Gastroesophageal sphincter (tissue), 3 donors: Measurements from ENCODE around the gene B3GAT1.

ENCODE experiments used
- CTCF ChIP-seq, 4 experiments: fragments of 200-600 bp in 2 of 4; fragments of 450-650 bp in 2 of 4; sonication (generic) in 1 of 4; IDR thresholded peaks; one replicate each; pipeline ENCODE4 v1.5.1; 2017 to 2019; ENCODE audit warnings: antibody characterized with exemption in 4 of 4, mild to moderate bottlenecking in 2 of 4, moderate library complexity in 2 of 4
- POLR2A ChIP-seq, 2 donors: fragments of 450-650 bp; IDR thresholded peaks; one replicate each; pipeline ENCODE4 v1.6.1; 2017; ENCODE audit warnings: antibody characterized with exemption in 2 of 2, mild to moderate bottlenecking in 2 of 2, moderate library complexity in 1 of 2
- POLR2AphosphoS5 ChIP-seq: sonication (generic); formaldehyde crosslinking; IDR thresholded peaks from one replicate; pipeline ENCODE4 v1.6.1; 2017; ENCODE audit warnings: antibody characterized with exemption

GRCh38 chr11:134410766-134411165, 1.3 kb downstream of the B3GAT1 start:
- TF ChIP-seq POLR2A (IDR thresholded peaks at IDR 0.05) (no peak), CTCF (IDR thresholded peaks at IDR 0.05) (no peak), POLR2AphosphoS5 (no peak)
